ENCODE results near the gene SERTAD4. TPM values are rescaled to one million over a fixed set of nuclear protein-coding genes. Genes with fewer than 3 reads are reported as not detected.

Gene SERTAD4
- total RNA-seq, 1 experiment from 2014 or later: 3.9 TPM

DNA sequence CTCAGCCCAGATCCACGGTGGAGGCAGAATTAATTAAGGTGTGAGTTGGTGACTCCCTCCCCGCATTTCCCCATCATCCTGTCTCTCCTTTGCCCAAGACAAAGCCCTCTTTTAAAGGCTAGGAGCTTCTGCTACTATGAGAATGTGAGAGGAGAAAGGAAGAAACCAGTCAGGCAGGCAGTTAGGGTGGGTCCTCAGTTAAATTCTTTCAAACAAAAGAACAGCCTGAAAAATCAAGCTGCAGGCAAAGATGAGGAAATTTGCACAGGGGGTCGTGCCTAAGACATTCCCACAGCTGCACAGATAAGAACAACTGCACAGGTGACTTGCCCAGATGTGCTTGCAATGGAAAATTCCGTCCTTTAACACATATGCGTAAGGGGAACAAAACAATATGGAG is 47.6 kb downstream of the SERTAD4 start:
- H3T11ph ChIP-seq (ENCODE audit: low read length): no peak overlapping the region
- no peaks in the 10 kb centered on the region for H4K20me1 ChIP-seq (ENCODE audit: control insufficient read depth, insufficient read depth, insufficient read length)
- no peak overlapping the region for H4K5ac ChIP-seq (ENCODE audit: insufficient read length, low read depth, low read length)
- H3K56ac ChIP-seq (ENCODE audit: insufficient read length, low read depth, low read length): no peak overlapping the region
- Mint-ChIP-seq H3K27me3 (ENCODE audit: low read depth) (peaks cover 22% of the 10 kb centered on the region), H3K27ac (no peak overlapping the region), H3K36me3 (ENCODE audit: insufficient read depth in 1 of 3, low read depth in 3 of 3) (peaks cover 11 to 22% (median 18%) of the 10 kb centered on the region in 3 experiments), H3K4me3 (no peak overlapping the region), H3K4me1 (peaks cover 3% of the 10 kb centered on the region in 2 experiments; a peak in 2 of 4 replicates), H3K9me3 (peaks cover 22 to 33% of the 10 kb centered on the region in 2 experiments)
- no peak overlapping the region for H3K9ac ChIP-seq (ENCODE audit: extremely low read depth, insufficient read length, low read length)
- H3K4me1 ChIP-seq (ENCODE audit: insufficient read depth, low read length): no peaks in the 10 kb centered on the region
- no peak overlapping the region for H2BK15ac ChIP-seq (ENCODE audit: low read depth, low read length)
- H3K27me3 ChIP-seq (ENCODE audit: insufficient read depth, low read length): no peaks in the 10 kb centered on the region
- H3K18ac ChIP-seq (ENCODE audit: insufficient read length, low read depth, low read length): no peak overlapping the region
- no peaks in the 10 kb centered on the region for H3K79me1 ChIP-seq (ENCODE audit: insufficient read depth, low read depth, low read length, poor library complexity, severe bottlenecking)
- no peaks in the 10 kb centered on the region for H3K79me2 ChIP-seq (ENCODE audit: insufficient read depth, low read length)
- no peak overlapping the region for H3K4me2 ChIP-seq (ENCODE audit: insufficient read depth, insufficient read length, low read length)
- TF ChIP-seq, protein P1, sequence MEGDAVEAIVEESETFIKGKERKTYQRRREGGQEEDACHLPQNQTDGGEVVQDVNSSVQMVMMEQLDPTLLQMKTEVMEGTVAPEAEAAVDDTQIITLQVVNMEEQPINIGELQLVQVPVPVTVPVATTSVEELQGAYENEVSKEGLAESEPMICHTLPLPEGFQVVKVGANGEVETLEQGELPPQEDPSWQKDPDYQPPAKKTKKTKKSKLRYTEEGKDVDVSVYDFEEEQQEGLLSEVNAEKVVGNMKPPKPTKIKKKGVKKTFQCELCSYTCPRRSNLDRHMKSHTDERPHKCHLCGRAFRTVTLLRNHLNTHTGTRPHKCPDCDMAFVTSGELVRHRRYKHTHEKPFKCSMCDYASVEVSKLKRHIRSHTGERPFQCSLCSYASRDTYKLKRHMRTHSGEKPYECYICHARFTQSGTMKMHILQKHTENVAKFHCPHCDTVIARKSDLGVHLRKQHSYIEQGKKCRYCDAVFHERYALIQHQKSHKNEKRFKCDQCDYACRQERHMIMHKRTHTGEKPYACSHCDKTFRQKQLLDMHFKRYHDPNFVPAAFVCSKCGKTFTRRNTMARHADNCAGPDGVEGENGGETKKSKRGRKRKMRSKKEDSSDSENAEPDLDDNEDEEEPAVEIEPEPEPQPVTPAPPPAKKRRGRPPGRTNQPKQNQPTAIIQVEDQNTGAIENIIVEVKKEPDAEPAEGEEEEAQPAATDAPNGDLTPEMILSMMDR (conservative IDR thresholded peaks at IDR 0.05): no peak
- no peak overlapping the region for H3K14ac ChIP-seq (ENCODE audit: insufficient read depth, low read length)
- no peak overlapping the region for H3K23ac ChIP-seq (ENCODE audit: insufficient read length, low read depth, low read length)
- H3K23me2 ChIP-seq (ENCODE audit: insufficient read length, low read depth, low read length, poor library complexity, severe bottlenecking): no peaks in the 10 kb centered on the region
- no peak overlapping the region for H2AK5ac ChIP-seq (ENCODE audit: insufficient read length, low read length)
- no peak overlapping the region for H2BK120ac ChIP-seq (ENCODE audit: low read depth, low read length, poor library complexity, severe bottlenecking)
- no peak overlapping the region for H2BK12ac ChIP-seq (ENCODE audit: insufficient read length, low read depth, low read length)
- H3K27ac ChIP-seq (ENCODE audit: insufficient read length, low read depth, low read length): no peak overlapping the region
- no peak overlapping the region for H2BK5ac ChIP-seq (ENCODE audit: insufficient read length, low read length)
- no CpG with 5 or more reads among the region's 5 CpGs for WGBS (ENCODE audit: extremely low coverage, insufficient read length, low lambda C conversion rate)
- no peak for DNase-seq
- no peak overlapping the region for H3K4ac ChIP-seq (ENCODE audit: low read depth, low read length)
- no peak overlapping the region for H4K8ac ChIP-seq (replicated peaks; ENCODE audit: insufficient read length, low read depth, low read length)
- peaks cover 9% of the 10 kb centered on the region for H3K9me3 ChIP-seq (ENCODE audit: control insufficient read depth, low read depth, low read length)
- H2BK20ac ChIP-seq (ENCODE audit: low read depth, low read length, poor library complexity, severe bottlenecking): no peak overlapping the region
- H2AFZ ChIP-seq (ENCODE audit: low read length): no peak overlapping the region
- no peak overlapping the region for H4K91ac ChIP-seq (ENCODE audit: insufficient read length, low read depth, low read length)

Data from H9 (cell line).